Jurkat, Clone E6-1 (cell line): ENCODE results near the gene ZNF493. TPM values are rescaled to one million over a fixed set of nuclear protein-coding genes. Genes with fewer than 3 reads are reported as not detected.

Source experiments
- DNase-seq: peaks from one replicate; pipeline ENCODE4 v3.0.0-alpha.2; 2011; ENCODE audit warnings: low read depth, low spot score
- H3K4me3 ChIP-seq: 2 replicates; pipeline ENCODE4 v1.5.1; 2011; ENCODE audit warnings: mild to moderate bottlenecking, low read length, control low read depth, moderate library complexity
- polyA plus RNA-seq: library from polyadenylated mRNA; unstranded; fragments of >200 nt; gene quantifications from one replicate; pipeline ENCODE4 v1.2.1, GENCODE V29; 2012; ENCODE audit warnings: missing spikeins; ENCODE audit not compliant: insufficient read length, insufficient read depth

Gene ZNF493
- polyA plus RNA-seq: 4.3 TPM

DNA sequence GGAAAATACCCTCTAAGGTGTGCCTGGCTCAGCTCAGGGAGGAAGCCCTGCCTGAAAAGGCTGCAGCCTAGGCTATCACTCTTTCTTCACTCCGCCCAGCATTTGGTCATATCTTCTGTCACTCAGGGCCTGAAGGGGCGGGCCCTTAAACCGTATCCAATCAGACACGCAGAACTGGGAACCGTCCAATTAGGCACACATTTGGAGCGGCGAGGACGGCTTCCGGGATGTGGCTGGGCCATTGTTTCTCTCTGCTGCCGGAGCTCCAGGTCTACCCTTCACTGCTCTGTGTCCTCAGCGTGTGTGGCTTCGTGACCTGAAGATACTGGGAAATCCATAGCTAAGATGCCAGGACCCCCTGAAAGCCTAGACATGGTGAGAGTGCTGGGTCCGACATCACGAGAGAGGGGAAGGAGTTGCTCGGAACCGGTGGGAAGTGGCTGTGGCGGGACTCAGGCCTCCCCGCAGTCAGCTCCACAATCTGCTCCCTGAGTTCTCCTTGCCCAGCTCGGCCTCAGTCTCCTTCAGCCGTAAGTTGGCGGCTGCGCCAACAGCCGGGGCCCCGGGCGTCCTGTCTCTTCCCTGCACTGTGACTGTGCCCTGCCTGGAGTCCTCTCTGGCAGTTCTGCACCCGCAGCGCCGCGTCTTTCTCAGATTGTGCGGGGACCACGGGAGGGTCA lies at the start of gene ZNF493:
ZNF493 (plus strand) TSS at position 241 of the 680 bp plus-strand sequence; CDS start at position 346, 105 bp downstream.
- peak; percentile 11 for DNase-seq
- H3K4me3 ChIP-seq: peak within 1 kb of the TSS; percentile 17

DNA sequence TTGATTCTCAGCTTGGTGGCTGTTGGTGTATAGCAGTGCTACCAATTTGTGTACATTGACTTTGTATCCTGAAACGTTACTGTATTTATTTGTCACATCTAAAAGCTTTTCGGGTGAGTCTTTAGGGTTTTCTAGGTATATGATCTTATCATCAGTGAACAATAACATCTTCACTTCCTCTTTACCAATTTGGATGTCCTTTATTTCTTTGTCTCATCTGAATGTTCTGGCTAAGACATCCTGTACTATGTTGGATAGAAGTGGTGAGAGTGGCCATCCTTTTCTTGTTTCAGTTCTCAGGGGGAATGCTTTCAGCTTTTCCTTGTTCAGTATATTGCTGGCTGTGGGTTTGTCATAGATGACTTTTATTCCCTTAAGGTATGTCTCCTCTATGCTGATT lies 44.1 kb upstream of the ZNF493 start:
- DNase-seq: no peak
- no peak overlapping the region for H3K4me3 ChIP-seq

DNA sequence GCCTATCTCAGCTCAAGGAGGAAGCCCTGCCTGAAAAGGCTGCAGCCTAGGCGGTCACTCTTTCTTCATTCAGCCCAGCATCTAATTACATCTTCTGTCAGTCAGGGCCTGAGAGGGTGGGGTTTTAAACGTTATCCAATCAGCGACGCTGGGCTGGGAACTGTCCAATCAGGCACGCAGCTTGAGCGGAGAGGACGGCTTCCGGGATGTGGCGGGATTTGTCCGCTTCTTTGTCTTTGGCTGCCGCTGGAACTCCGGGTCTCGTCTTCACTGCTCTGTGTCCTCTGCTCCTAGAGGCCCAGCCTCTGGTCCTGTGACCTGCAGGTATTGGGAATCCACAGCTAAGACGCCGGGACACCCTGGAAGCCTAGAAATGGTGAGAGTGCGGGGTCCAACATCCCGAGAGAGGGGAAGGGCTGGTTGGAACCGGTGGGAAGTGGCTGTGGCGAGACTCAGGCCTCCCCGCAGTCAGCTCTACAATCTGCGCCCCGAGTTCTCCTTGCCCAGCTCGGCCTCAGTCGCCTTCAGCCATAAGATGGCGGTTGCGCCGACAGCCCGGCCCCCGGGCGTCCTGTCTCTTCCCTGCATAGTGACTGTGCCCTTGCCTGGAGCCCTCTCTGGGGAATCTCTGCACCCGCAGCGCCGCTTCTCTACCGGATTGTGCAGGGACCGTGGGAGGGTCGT lies 38.0 kb upstream of the ZNF493 start, which contains the start of gene ZNF738:
ZNF738 (plus strand) TSS at position 233 of the 684 bp plus-strand sequence; CDS start at position 374, 141 bp downstream.
- no peak for DNase-seq
- no peak within 1 kb of the TSS for H3K4me3 ChIP-seq

DNA sequence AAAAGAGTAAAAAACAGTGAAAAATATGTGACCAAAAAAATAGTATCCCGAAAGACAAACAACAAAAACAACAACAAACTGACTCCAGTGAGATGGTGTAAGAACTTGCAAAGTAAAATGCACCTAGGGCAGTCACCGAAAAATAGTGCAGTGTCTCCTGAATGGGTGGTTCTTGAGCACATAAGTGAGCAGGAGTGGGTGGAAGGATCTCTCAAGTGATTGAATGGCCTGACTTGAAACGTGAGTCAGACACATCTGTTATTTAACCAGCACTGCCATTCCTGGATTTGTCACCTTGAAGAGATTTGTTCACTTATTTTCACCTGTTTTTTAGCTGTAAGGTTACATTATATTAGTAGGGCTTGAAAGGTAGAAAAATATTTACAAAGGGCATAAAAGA lies 34.6 kb upstream of the ZNF493 start:
- no peak for DNase-seq
- no peak overlapping the region for H3K4me3 ChIP-seq

DNA sequence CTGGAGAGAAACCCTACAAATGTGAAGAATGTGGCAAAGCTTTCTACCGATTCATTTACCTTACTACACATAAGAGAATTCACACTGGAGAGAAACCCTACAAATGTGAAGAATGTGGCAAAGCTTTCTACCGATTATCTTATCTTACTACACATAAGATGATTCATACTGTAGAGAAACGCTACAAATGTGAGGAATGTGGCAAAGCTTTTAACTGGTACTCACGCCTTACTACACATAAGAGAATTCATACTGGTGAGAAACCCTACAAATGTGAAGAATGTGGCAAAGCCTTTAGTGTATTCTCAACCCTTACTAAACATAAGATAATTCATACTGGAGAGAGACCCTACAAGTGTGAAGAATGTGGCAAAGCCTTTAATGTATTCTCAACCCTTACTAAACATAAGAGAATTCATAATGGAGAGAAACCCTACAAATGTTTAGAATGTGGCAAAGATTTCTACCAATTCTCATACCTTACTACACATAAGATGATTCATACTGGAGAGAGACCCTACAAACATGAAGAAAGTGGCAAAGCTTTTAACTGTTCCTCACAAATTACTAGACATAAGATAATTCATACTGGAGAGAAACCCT lies 12.9 kb upstream of the ZNF493 start:
- DNase-seq: no peak
- no peak overlapping the region for H3K4me3 ChIP-seq

DNA sequence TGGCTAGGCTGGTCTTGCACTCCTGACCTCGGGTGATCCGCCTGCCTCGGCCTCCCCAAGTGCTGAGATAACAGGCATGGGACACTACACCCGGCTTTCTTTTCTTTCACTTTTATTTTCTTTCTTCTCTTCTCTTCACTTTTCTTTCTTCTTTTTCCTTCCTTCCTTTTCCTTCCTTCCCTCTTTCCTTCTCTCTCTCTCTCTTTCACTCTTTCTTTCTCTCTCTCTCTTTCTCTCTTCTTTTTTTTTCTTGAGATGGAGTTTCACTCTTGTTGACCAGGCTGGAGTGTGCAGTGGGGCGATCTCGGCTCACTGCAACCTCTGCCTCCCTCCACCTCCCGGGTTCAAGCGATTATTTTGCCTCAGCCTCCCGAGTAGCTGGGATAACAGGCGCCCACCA lies 812 bp upstream of the ZNF493 start:
- DNase-seq: no peak
- no peak overlapping the region for H3K4me3 ChIP-seq

DNA sequence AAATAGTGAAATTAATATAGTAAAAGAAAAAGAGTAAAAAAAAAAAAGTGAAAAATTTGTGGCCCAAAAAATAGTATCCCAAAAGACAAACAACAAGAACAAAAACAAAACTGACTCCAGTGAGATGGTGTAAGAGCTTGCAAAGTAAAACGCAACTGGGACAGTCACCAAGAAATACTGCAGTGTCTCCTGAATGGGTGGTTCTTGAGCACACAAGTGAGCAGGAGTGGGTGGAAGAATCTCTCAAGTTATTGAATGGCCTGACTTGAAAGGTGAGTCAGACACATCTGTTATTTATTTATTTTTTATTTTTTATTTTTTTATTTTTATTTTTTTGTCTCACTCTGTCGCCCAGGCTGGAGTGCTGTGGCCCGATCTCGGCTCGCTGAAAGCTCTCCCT lies 1.9 kb downstream of the ZNF493 start:
- no peak overlapping the region for H3K4me3 ChIP-seq
- DNase-seq: no peak

DNA sequence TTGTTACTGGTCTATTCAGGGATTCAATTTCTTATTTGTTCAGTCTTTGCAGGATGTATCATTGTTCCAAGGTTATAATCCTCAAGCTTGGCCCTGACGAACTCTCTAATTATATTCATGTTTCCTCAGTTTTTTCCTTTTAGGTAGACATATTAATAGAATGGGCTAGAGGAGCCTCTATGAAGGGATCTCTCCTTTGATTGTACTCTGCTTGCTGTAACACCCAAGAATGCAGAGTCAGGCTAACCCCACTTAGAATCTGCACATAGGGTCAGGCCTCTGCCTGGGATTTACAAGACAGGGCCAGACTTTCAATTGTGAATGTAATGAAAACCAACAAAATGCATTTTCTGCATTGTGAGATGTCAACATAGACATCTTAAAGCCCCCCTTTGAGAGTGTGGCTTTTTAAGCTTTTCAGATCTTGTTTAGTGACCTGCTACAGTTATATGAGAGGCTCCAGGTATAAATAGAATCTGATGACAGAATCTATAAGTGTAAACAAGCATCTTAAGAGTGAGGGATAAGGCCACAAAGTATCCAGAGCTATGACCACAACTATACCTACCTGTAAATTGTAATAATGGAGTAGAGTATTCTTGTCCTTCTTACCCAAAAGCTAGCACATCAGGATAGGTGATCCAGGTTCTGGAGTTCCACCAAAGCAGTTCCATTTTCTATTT lies 5.5 kb downstream of the ZNF493 start:
- H3K4me3 ChIP-seq: no peak overlapping the region
- DNase-seq: no peak

DNA sequence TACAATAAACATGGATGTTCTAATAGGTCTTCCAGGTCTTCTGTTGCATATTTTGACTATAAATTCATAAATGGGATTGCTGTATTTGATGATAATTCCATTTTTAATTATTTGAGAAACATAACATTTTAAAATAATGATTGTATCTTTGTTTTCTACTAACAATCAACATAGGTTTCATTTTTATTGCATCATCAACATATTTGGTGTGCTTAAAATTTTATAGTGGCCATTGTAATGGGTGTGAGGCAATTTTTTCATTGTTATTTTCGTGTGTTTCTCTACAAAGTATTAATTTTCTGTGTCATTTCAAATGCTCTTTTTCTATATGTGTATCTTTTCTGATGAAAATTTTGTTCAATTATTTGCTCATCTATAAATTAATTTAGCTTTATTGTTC lies 13.2 kb downstream of the ZNF493 start:
- H3K4me3 ChIP-seq: no peak overlapping the region
- no peak for DNase-seq

DNA sequence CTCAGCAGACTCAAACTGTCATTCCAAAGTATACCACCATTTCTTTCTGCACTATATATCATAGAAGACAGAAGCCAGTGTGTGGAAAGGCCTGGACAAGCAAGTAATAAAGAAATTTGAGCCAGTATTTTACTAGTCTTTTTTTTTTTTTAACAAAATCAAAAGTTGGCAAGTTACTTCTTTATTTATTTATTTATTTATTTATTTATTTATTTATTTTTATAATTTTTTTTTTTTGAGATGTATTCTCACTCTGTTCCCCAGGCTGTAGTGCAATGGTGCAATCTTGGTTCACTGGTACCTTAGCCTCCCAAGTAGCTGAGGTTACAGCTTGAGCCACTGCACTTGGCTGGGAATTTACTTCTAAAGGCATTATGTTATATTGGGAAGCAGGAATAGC lies 25.3 kb downstream of the ZNF493 start:
- no peak overlapping the region for H3K4me3 ChIP-seq
- DNase-seq: no peak

DNA sequence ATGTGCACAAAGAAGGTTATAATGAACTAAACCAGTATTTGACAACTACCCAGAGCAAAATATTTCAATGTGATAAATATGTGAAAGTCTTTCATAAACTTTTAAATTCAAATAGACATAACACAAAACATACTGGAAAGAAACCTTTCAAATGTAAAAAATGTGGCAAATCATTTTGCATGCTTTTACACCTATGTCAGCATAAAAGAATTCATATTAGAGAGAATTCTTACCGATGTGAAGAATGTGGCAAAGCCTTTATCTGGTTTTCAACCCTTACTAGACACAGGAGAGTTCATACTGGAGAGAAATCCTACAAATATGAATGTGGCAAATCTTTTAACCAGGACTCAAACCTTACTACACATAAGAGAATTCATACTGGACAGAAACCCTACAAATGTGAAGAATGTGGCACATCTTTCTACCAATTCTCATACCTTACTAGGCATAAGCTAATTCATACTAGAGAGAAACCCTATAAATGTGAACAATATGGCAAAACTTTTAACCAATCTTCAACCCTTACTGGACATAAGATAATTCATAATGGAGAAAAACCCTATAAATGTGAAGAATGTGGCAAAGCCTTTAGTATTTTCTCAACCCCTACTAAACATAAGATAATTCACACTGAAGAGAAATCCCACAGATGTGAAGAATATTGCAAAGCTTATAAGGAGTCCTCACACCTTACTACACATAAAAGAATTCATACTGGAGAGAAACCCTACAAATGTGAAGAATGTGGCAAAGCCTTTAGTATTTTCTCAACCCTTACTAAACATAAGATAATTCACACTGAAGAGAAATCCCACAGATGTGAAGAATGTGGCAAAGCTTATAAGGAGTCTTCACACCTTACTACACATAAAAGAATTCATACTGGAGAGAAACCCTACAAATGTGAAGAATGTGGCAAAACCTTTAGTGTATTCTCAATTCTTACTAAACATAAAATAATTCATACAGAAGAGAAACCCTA lies 26.4 kb downstream of the ZNF493 start:
- H3K4me3 ChIP-seq: no peak overlapping the region
- no peak for DNase-seq

DNA sequence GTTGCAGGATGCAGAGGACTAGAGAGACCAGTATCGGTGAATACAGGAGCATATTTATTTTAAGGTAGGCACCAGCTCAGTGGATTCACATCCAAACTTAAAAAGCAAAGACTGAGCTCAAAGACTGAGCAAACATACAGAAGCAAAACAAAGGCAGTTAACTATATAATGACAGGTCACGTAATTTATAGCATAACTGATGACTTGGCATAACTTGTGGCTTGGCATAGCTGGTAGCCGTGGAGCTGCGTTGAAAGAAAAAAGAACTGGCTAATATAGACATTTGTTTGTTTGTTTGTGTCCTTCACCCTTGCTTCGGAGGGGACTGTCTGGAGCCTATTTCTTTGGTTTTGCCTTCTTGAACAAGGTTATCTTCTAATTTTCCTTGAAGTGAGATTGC lies 33.7 kb downstream of the ZNF493 start:
- no peak overlapping the region for H3K4me3 ChIP-seq
- DNase-seq: no peak

DNA sequence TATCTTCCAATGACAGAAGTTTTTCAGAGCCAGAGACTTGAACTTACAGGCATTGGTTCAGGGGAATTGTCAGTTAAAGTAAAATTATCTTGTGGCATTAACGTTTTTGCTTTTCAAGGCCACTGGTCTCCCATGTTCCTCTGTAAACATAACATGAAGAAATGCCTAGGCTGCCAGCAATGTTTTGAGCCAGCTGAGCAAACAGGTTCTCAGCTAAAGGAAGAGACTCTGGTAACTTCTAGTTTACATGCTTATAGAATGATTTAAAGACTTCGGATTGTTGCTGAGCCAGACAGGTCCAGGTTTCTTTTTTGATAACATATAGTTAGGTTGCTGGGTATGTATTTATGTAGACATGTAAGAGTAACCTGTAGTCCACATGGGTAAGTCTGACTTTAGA lies 35.7 kb downstream of the ZNF493 start:
- no peak overlapping the region for H3K4me3 ChIP-seq
- no peak for DNase-seq

DNA sequence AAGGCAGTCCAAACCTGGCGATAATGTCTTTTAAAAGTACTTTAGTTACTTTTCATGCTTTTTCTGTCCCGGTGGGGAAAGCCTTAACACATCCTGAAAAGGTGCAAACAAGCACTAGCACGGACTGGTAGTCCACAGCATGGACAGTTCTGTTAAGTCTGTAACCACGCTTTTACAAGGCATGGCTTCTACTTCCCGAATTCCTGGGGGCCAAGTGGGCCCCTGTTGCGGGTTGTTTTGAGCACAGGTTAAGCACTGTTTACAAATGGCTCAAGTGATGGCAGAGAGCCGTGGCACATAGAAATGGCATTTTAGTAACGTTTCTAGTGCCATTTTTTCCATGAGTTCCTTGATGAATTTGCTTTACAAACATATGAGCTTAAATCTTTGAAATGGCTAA lies 37.6 kb downstream of the ZNF493 start:
- no peak overlapping the region for H3K4me3 ChIP-seq

DNA sequence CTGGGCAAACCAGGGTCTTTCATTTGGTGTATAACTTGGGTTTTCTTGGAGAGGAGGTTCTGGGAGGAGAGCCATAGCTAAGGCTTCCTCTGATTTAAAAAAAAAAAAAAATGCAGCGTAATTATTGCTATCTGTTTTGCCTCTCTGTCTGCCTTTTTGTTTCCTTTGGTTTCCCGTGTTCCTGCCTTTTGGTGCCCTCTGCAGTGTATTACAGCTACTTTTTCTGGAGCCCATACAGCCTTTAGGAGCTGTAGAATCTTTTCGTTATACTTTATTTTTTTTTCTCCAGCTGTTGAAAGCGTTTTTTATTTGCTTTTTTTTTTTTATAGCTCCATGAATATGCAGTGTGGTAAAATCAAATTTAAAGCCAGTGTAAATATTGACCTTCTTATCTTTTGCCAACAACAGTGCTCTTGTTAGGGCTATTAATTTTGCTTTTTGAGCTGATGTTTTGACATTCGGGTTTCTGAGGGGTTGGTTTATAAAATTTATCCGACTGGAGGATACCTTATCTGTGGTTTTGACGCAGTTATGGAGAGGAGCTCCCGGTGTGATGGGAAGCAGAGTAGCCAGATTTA lies 38.1 kb downstream of the ZNF493 start:
- no peak for DNase-seq
- no peak overlapping the region for H3K4me3 ChIP-seq

More for the DNA sequence above, 37.6 kb downstream of the ZNF493 start:
- no peak for DNase-seq

DNA sequence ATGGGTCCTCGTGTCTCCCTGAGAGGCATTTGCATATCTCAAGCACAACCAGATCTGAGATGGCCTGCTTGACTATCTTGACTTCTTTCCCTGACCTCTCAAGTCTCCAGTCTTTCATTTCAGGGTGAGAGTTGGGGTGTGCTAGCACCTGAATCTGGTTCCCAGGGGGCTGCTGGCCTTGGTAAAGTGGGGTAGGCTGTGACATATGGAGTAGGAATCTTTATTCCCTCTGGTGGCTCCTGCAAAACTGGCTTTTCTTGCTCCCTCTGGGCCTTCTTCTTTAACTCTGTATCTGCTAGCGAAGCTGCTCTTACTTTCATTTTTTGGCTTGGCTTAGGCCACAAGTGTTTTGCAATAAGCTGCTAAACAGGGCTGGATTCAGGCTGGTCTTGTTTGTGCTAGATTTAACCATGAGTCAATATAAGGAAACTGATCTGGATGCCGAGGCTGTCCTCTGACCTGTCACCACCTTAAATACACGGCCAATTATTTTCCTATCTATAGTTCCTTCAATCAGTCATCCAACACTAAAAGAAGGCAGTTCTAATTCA lies 42.3 kb downstream of the ZNF493 start:
- no peak for DNase-seq

DNA sequence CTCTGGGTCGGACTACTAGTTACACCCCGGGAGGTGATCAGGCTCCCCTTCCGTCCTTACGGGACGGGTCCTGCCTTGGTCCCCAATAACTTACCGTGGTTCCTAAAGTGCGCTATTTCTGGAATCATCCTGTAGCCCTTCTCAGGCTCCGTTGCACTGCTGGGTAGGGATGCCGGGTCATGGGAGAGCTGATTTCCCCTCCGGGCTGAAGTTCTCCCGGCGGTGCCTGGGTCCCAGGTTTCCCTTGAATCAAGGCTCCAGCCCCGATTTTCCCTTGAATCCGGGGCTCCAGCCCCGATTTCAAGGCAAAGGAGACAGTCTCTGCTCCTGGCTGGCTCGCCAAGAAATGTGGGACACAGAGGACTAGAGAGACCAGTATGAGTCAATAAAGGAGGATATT lies 43.4 kb downstream of the ZNF493 start:
- no peak for DNase-seq
- H3K4me3 ChIP-seq: no peak overlapping the region

More for the DNA sequence above, 42.3 kb downstream of the ZNF493 start:
- H3K4me3 ChIP-seq: no peak overlapping the region

DNA sequence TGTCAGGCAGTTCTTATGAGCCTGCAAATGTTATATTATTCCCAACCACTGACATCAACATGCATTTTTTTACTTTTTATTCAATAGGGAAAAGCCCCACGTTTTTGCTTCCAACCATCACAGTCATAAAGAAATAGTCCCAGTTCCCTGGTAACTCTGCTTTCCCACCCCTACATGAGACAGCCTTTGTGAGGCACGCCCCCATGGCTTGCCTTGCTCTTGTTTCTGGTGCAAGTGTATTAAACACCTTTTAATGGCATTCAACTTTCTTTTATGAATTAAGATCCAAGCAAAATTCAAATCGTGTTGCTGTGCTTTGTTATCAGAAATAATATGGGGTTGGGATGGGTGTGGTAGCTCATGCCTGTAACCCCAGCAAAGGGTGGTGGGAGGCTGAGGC lies 54.3 kb downstream of the ZNF493 start:
- H3K4me3 ChIP-seq: no peak overlapping the region
- no peak for DNase-seq
